Activated naive CD4-positive, alpha-beta T cell treated with anti-CD3 and anti-CD28 coated beads, Interleukin-2, amount 10 ng/mL, durations not matched to agents 7 days and 5 days (primary cell): ENCODE data around the gene SPECC1.
"Not testable (repeated sequence)": the region's sequence is repeated elsewhere in the genome, so short reads cannot be mapped to it uniquely, and the experiment has no call there.

Experiments used
- CTCF ChIA-PET: fragments of 350-600 bp; sonication (Branson Sonifier 250); formaldehyde crosslinking; loops from one replicate; lab custom pipeline; 2021; ENCODE audit warnings: antibody characterized with exemption; lab: Charles Lee
- DNase-seq: peaks from one replicate; pipeline ENCODE4 v3.0.0-alpha.2; 2020
- H3K27ac Mint-ChIP-seq: one replicate; pipeline ENCODE4 v1.8.0; 2021; ENCODE audit warnings: mild to moderate bottlenecking, moderate library complexity, mixed read lengths
- H3K27me3 Mint-ChIP-seq: one replicate; pipeline ENCODE4 v1.8.0; 2021; ENCODE audit warnings: mild to moderate bottlenecking, mixed read lengths
- H3K36me3 Mint-ChIP-seq: one replicate; pipeline ENCODE4 v1.8.0; 2021; ENCODE audit warnings: mixed read lengths
- H3K4me1 Mint-ChIP-seq: one replicate; pipeline ENCODE4 v1.8.0; 2021; ENCODE audit warnings: mixed read lengths
- H3K4me3 Mint-ChIP-seq: one replicate; pipeline ENCODE4 v1.8.0; 2021; ENCODE audit warnings: mild to moderate bottlenecking, moderate library complexity, mixed read lengths
- H3K9me3 Mint-ChIP-seq: one replicate; pipeline ENCODE4 v1.8.0; 2021; ENCODE audit warnings: mixed read lengths

Gene SPECC1

GRCh38 chr17:20243524-20243923 lies 234.4 kb downstream of the SPECC1 start:
- CTCF ChIA-PET = no interaction called here
- Mint-ChIP-seq H3K4me3 (no peak overlapping the region), H3K9me3 (no peaks in the 10 kb centered on the region), H3K27me3 (no peaks in the 10 kb centered on the region), H3K4me1 (peaks cover 26% of the 10 kb centered on the region), H3K27ac (no peak overlapping the region), H3K36me3 (peaks cover 14% of the 10 kb centered on the region)
- DNase-seq = no peak

DNA sequence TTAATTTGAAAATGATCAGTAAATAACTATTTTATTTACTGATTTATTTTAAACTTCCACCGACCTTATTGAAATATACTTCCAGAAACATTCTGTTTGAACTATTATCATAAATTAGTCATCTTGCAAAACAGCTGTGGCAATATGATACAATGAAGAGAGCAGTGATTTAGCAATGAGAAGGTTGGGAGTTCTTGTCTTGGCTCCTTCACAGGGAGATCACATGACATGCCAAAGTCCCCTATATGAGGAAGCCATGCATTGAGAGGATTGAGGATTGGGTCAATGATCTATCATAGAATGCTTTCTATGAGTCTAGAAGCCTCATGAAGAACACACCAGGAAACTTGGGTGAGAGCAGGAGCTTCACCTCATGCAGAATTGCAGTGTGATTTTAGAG lies 235.5 kb downstream of the SPECC1 start:
- CTCF ChIA-PET = interaction anchor here (1.1 to 3.8 kb wide), 3 partner anchors 11 to 21 kb away, joined by 3 to 12 read pairs (median 5); no protein-coding TSS in a partner anchor
- DNase-seq = no peak
- H3K36me3 Mint-ChIP-seq = peaks cover 14% of the 10 kb centered on the region
- no peak overlapping the region for H3K27ac Mint-ChIP-seq
- no peaks in the 10 kb centered on the region for H3K9me3 Mint-ChIP-seq
- no peak overlapping the region for H3K4me3 Mint-ChIP-seq
- H3K4me1 Mint-ChIP-seq = peaks cover 33% of the 10 kb centered on the region
- H3K27me3 Mint-ChIP-seq = no peaks in the 10 kb centered on the region

- H3K4me1 Mint-ChIP-seq = peaks cover 39% of the 10 kb centered on the region
- H3K36me3 Mint-ChIP-seq = peaks cover 14% of the 10 kb centered on the region
- no peaks in the 10 kb centered on the region for H3K27me3 Mint-ChIP-seq
- DNase-seq = no peak
- no peak overlapping the region for H3K4me3 Mint-ChIP-seq
- no peaks in the 10 kb centered on the region for H3K9me3 Mint-ChIP-seq
- CTCF ChIA-PET = interaction anchor here (0.7 to 3.8 kb wide), 4 partner anchors 15 to 74 kb away, joined by 3 to 12 read pairs (median 4); no protein-coding TSS in a partner anchor
- peak overlapping the region; percentile 68 for H3K27ac Mint-ChIP-seq
Measured at GRCh38 chr17:20246692-20247091, 237.5 kb downstream of the SPECC1 start.

GRCh38 chr17:20253323-20253722 lies 244.2 kb downstream of the SPECC1 start:
- no peaks in the 10 kb centered on the region for H3K27me3 Mint-ChIP-seq
- CTCF ChIA-PET = no interaction called here
- peak overlapping the region; percentile 28 for H3K27ac Mint-ChIP-seq
- H3K4me1 Mint-ChIP-seq = peaks cover 43% of the 10 kb centered on the region
- no peak overlapping the region for H3K4me3 Mint-ChIP-seq
- peaks cover 12% of the 10 kb centered on the region for H3K36me3 Mint-ChIP-seq
- peaks cover 12% of the 10 kb centered on the region for H3K9me3 Mint-ChIP-seq
- DNase-seq = no peak

- Mint-ChIP-seq H3K4me1 (peaks cover 40% of the 10 kb centered on the region), H3K9me3 (peaks cover 16% of the 10 kb centered on the region), H3K27ac (peak overlapping the region; percentile 76), H3K36me3 (peaks cover 16% of the 10 kb centered on the region), H3K27me3 (no peaks in the 10 kb centered on the region), H3K4me3 (no peak overlapping the region)
- CTCF ChIA-PET = no interaction called here
- no peak for DNase-seq
Measured at GRCh38 chr17:20254541-20254940, 245.4 kb downstream of the SPECC1 start.

GRCh38 chr17:20256144-20256543 lies 247.0 kb downstream of the SPECC1 start:
- Mint-ChIP-seq H3K36me3 (peaks cover 16% of the 10 kb centered on the region), H3K4me1 (peaks cover 33% of the 10 kb centered on the region), H3K27me3 (no peaks in the 10 kb centered on the region), H3K4me3 (no peak overlapping the region), H3K27ac (no peak overlapping the region), H3K9me3 (peaks cover 16% of the 10 kb centered on the region)
- CTCF ChIA-PET = no interaction called here
- no peak for DNase-seq

GRCh38 chr17:20257008-20257407 lies 247.8 kb downstream of the SPECC1 start:
- DNase-seq = no peak
- CTCF ChIA-PET = no interaction called here
- Mint-ChIP-seq H3K27ac (no peak overlapping the region), H3K36me3 (peaks cover 16% of the 10 kb centered on the region), H3K4me3 (no peak overlapping the region), H3K9me3 (peaks cover 16% of the 10 kb centered on the region), H3K27me3 (no peaks in the 10 kb centered on the region), H3K4me1 (peaks cover 40% of the 10 kb centered on the region)

DNA sequence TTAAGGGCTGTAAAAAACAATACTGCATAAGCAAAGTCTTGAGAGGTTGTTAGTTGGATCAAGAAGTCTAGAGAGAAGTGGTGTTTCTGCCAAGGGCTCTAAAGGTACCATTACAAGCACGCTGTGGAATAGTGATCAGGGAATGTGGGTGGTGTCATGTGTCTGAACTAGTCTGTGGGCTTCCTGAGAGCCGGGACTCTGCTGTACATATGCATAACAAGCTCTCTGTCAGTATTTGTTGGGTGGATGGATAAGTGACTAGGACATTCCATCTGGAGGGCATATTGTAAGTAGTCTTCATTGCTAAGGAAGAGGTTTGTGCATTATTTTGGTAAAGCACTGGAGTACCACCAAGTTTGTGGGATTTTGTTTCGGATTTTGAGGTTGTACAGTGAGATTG lies 248.6 kb downstream of the SPECC1 start:
- Mint-ChIP-seq H3K9me3 (peaks cover 16% of the 10 kb centered on the region), H3K36me3 (peaks cover 16% of the 10 kb centered on the region), H3K4me3 (no peak overlapping the region), H3K4me1 (peaks cover 47% of the 10 kb centered on the region), H3K27ac (no peak overlapping the region), H3K27me3 (no peaks in the 10 kb centered on the region)
- DNase-seq = no peak
- CTCF ChIA-PET = no interaction called here

DNA sequence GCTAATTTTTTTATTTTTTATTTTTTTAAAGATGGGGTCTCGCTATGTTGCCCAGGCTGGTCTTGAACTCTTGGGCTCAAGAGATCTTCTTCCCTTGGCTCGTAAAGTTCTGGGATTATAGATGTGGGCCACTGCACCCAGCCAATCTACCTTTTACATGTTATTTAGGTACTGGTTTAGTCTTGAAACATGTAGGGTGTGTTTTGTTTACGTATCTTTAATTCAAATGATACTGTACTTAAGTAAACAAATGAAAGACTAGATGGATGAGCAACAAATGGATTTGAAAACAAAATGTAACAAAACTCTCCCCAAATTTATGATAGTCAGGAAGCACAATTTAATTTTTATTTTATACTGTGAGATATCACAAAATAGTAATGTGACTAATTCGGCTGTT lies 250.5 kb downstream of the SPECC1 start:
- Mint-ChIP-seq H3K9me3 (peaks cover 16% of the 10 kb centered on the region), H3K27ac (no peak overlapping the region), H3K27me3 (no peaks in the 10 kb centered on the region), H3K4me3 (no peak overlapping the region), H3K36me3 (peaks cover 16% of the 10 kb centered on the region), H3K4me1 (peaks cover 40% of the 10 kb centered on the region)
- DNase-seq = no peak
- CTCF ChIA-PET = no interaction called here

DNA sequence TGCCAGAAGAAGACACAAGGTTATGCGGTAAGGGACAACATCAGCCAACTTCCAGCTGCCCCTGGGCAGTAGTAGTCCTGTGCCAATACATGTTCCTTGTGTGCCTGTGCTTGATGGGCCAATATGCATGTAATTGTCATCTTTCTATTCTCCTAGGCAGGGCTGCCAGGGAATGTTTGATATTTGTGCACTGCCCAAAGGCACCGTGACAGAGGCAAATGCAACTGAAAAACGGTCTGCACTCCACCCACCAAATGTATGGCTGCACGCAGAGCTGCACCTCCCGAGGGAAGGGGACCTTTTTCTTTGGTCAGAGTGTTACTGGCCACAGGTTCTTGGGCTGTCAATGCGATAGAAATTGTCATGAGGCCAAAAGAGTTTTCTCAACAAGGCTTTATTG lies 251.1 kb downstream of the SPECC1 start:
- no peaks in the 10 kb centered on the region for H3K27me3 Mint-ChIP-seq
- CTCF ChIA-PET = no interaction called here
- no peak overlapping the region for H3K4me3 Mint-ChIP-seq
- peaks cover 16% of the 10 kb centered on the region for H3K9me3 Mint-ChIP-seq
- H3K36me3 Mint-ChIP-seq = peaks cover 18% of the 10 kb centered on the region
- DNase-seq = no peak
- no peak overlapping the region for H3K27ac Mint-ChIP-seq
- H3K4me1 Mint-ChIP-seq = peaks cover 40% of the 10 kb centered on the region

- Mint-ChIP-seq H3K27ac (peak overlapping the region; percentile 66), H3K4me1 (peaks cover 47% of the 10 kb centered on the region), H3K27me3 (no peaks in the 10 kb centered on the region), H3K9me3 (peaks cover 13% of the 10 kb centered on the region), H3K36me3 (peaks cover 15% of the 10 kb centered on the region), H3K4me3 (no peak overlapping the region)
- DNase-seq = no peak
- CTCF ChIA-PET = interaction anchor here (0.6 to 1.8 kb wide), 6 partner anchors 13 to 173 kb away, joined by 3 to 6 read pairs (median 4); no protein-coding TSS in a partner anchor
Measured at GRCh38 chr17:20262226-20263114, 253.3 kb downstream of the SPECC1 start.

DNA sequence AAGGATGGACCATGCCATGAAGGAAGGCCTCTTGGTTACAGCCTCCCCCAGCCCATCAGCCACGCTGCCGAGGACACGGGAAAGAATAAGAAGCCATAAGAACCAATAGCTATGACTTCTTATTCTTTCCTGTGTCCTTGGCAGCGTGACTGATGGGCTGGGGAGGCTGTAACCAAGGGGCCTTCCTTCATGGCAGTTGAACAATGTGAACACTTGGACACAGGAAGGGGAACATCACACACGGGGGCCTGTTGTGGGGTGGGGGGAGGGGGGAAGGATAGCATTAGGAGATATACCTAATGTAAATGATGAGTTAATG lies 253.9 kb downstream of the SPECC1 start:
- CTCF ChIA-PET = interaction anchor here (0.7 to 1.8 kb wide), 2 partner anchors 36 to 173 kb away, joined by 3 to 6 read pairs; no protein-coding TSS in a partner anchor
- not testable (repeated sequence) for H3K4me3 Mint-ChIP-seq, H3K36me3 Mint-ChIP-seq, H3K27me3 Mint-ChIP-seq, H3K9me3 Mint-ChIP-seq, DNase-seq
- peak overlapping the region; percentile 66 for H3K27ac Mint-ChIP-seq
- H3K4me1 Mint-ChIP-seq = peaks cover 49% of the 10 kb centered on the region

- CTCF ChIA-PET = interaction anchor here (0.7 kb wide), 1 partner anchor 37 kb away, joined by 3 read pairs; no protein-coding TSS in a partner anchor
- no peaks in the 10 kb centered on the region for H3K27me3 Mint-ChIP-seq
- peaks cover 5% of the 10 kb centered on the region for H3K36me3 Mint-ChIP-seq
- no peak for DNase-seq
- no peak overlapping the region for H3K4me3 Mint-ChIP-seq
- peaks cover 2% of the 10 kb centered on the region for H3K9me3 Mint-ChIP-seq
- H3K4me1 Mint-ChIP-seq = peaks cover 48% of the 10 kb centered on the region
- H3K27ac Mint-ChIP-seq = no peak overlapping the region
Measured at GRCh38 chr17:20263595-20263994, 254.4 kb downstream of the SPECC1 start.

- CTCF ChIA-PET = no interaction called here
- H3K27me3 Mint-ChIP-seq = no peaks in the 10 kb centered on the region
- no peaks in the 10 kb centered on the region for H3K9me3 Mint-ChIP-seq
- DNase-seq = no peak
- H3K4me3 Mint-ChIP-seq = no peak overlapping the region
- H3K36me3 Mint-ChIP-seq = peaks cover 2% of the 10 kb centered on the region
- peaks cover 56% of the 10 kb centered on the region for H3K4me1 Mint-ChIP-seq
- H3K27ac Mint-ChIP-seq = no peak overlapping the region
Measured at GRCh38 chr17:20264996-20265395, 255.8 kb downstream of the SPECC1 start.
